Gastroesophageal sphincter (tissue), 4 donors: ENCODE data around the gene VSTM2B. TPM values are rescaled to one million over a fixed set of nuclear protein-coding genes. Genes with fewer than 3 reads are reported as not detected.

Experiments used
- ATAC-seq: fragments of 150-250 bp; one replicate; pipeline ENCODE4 v1.9.1; 2016; ENCODE audit warnings: mild to moderate bottlenecking, moderate library complexity
- H3K27ac ChIP-seq, 4 donors: fragments of 200-600 bp; sonication (generic) in 3 of 4; 1 replicate in 3 of 4; 2 replicates in 1 of 4; pipeline ENCODE4 v1.5.1; 2016 to 2019
- H3K27me3 ChIP-seq: fragments of 200-600 bp; sonication (generic); one replicate; pipeline ENCODE4 v1.5.1; 2019
- H3K36me3 ChIP-seq, 2 donors: fragments of 200-600 bp; sonication (generic); one replicate each; pipeline ENCODE4 v1.5.1; 2019; ENCODE audit warnings: control low read depth in 1 of 2
- H3K4me1 ChIP-seq, 3 donors: fragments of 200-600 bp; sonication (generic); 1 replicate in 2 of 3; 2 replicates in 1 of 3; pipeline ENCODE4 v1.5.1; 2016 to 2019; ENCODE audit warnings: control low read depth in 2 of 3
- H3K4me3 ChIP-seq, 2 donors: fragments of 200-600 bp; sonication (generic); one replicate each; pipeline ENCODE4 v1.5.1; 2019; ENCODE audit warnings: mild to moderate bottlenecking in 1 of 2, moderate library complexity in 1 of 2
- H3K9me3 ChIP-seq, 3 donors: fragments of 200-600 bp; sonication (generic); one replicate each; pipeline ENCODE4 v1.5.1; 2017 to 2019; ENCODE audit warnings: control low read depth in 2 of 3
- EP300 ChIP-seq: sonication (generic); formaldehyde crosslinking; IDR thresholded peaks from one replicate; pipeline ENCODE4 v1.6.1; 2017; ENCODE audit warnings: antibody characterized with exemption, mild to moderate bottlenecking
- POLR2A ChIP-seq, 2 donors: fragments of 450-650 bp; IDR thresholded peaks; one replicate each; pipeline ENCODE4 v1.6.1; 2017; ENCODE audit warnings: antibody characterized with exemption in 2 of 2, mild to moderate bottlenecking in 2 of 2, moderate library complexity in 1 of 2
- POLR2AphosphoS5 ChIP-seq: sonication (generic); formaldehyde crosslinking; IDR thresholded peaks from one replicate; pipeline ENCODE4 v1.6.1; 2017; ENCODE audit warnings: antibody characterized with exemption
- WGBS, 2 donors: methylation state at CpG; one replicate each; pipeline ENCODE4 v1.1.5; 2018; ENCODE audit warnings: low coverage in 1 of 2; 5-methylcytosine and 5-hydroxymethylcytosine counted together
- total RNA-seq, 4 donors: library from RNA; depleted of rRNA; stranded (reverse); fragments of >200 nt; gene quantifications; one replicate each; pipeline ENCODE4 v1.1.0, GENCODE V29; 2016
- TF ChIP-seq, protein P1 (sequence below), 4 experiments: fragments of 200-600 bp in 2 of 4; fragments of 450-650 bp in 2 of 4; sonication (generic) in 1 of 4; IDR thresholded peaks; one replicate each; pipeline ENCODE4 v1.5.1; 2017 to 2019; ENCODE audit warnings: antibody characterized with exemption in 4 of 4, mild to moderate bottlenecking in 2 of 4, moderate library complexity in 2 of 4

Gene VSTM2B
- total RNA-seq, 4 donors from 2014 or later: 0.40 TPM; not detected in 3

DNA sequence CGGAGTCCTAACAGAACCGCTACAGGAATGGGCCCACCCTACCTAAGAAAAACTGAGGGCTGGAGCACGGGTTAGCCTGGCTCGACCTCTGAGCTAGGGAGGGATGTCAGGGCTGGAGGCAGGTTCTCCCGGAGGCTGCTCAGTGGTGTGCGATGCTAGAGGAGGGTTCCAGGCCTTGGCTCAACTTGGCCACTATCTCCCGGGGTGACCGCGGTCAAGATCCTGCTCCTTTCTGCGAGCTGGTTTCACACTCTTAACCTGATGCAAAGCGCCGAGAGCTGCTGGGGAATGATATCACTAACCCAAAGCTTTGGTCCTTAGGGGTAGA lies 80.6 kb downstream of the VSTM2B start:
- ATAC-seq: no peak
- Histone ChIP-seq H3K4me3 (peak overlapping the region; percentile 65 to 79), H3K4me1 (peaks cover 3 to 35% (median 5%) of the 10 kb centered on the region in 3 donors), H3K9me3 (no peaks in the 10 kb centered on the region), H3K27me3 (no peaks in the 10 kb centered on the region), H3K36me3 (peaks cover 0 to 32% of the 10 kb centered on the region in 2 donors), H3K27ac (peak overlapping the region; percentile 78 to 98 (median 96))
- WGBS, 2 donors: 0% methylated on average over 1 of the region's 12 CpGs; no CpG with 5 or more reads in 1 of the 2 donors
- TF ChIP-seq, protein P1, sequence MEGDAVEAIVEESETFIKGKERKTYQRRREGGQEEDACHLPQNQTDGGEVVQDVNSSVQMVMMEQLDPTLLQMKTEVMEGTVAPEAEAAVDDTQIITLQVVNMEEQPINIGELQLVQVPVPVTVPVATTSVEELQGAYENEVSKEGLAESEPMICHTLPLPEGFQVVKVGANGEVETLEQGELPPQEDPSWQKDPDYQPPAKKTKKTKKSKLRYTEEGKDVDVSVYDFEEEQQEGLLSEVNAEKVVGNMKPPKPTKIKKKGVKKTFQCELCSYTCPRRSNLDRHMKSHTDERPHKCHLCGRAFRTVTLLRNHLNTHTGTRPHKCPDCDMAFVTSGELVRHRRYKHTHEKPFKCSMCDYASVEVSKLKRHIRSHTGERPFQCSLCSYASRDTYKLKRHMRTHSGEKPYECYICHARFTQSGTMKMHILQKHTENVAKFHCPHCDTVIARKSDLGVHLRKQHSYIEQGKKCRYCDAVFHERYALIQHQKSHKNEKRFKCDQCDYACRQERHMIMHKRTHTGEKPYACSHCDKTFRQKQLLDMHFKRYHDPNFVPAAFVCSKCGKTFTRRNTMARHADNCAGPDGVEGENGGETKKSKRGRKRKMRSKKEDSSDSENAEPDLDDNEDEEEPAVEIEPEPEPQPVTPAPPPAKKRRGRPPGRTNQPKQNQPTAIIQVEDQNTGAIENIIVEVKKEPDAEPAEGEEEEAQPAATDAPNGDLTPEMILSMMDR (IDR thresholded peaks at IDR 0.05): no peak
- TF ChIP-seq EP300 (no peak), POLR2AphosphoS5 (no peak), POLR2A (IDR thresholded peaks at IDR 0.05) (no peak)

DNA sequence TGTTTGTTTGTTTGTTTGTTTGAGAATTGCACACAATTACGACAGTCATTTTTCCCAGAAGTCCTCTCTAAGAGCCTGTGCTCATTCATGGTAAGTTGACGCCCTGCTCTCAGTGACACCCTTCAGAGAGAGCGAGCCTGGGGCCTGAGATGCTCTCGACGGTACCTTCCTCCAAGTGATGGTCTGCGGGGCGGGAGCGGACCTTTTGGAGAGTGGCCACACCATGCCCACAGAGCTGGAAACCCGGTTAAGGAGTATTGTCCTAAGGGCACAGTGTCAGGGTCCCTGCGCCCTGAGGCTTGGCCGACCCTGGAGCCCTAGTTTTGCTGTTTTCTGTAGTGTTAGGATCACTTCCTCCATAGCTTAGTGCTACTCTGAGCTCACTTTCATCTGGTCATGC lies 83.8 kb downstream of the VSTM2B start:
- TF ChIP-seq, protein P1 (IDR thresholded peaks at IDR 0.05): no peak
- TF ChIP-seq EP300 (no peak), POLR2AphosphoS5 (no peak), POLR2A (IDR thresholded peaks at IDR 0.05) (no peak)

DNA sequence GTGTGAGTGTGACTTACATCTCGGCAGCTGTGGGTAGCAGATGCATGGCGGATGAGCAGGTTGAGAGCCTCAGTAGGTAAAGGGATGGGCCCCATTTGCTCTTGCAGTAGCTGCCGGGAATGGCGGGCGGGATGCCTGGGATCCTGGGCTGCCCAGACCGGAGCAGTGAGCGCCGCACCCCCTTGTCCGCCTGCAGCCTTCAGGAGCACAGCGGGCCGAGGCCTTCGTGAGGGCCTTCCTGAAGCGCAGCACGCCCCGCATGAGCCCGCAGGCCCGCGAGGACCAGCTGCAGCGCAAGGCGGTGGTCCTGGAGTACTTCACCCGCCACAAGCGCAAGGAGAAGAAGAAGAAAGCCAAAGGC lies 84.4 kb downstream of the VSTM2B start:
- peaks cover 1 to 31% (median 5%) of the 10 kb centered on the region in 3 donors for H3K4me1 ChIP-seq
- TF ChIP-seq EP300 (no peak), POLR2AphosphoS5 (no peak), POLR2A (IDR thresholded peaks at IDR 0.05) (no peak)
- TF ChIP-seq, protein P1 (IDR thresholded peaks at IDR 0.05): no peak
- H3K27me3 ChIP-seq: no peaks in the 10 kb centered on the region
- WGBS, 2 donors: 69 to 100% methylated on average over 1 to 2 of the region's 22 CpGs
- peaks cover 0 to 70% of the 10 kb centered on the region in 2 donors for H3K36me3 ChIP-seq
- no peak overlapping the region for H3K4me3 ChIP-seq
- no peak overlapping the region for H3K27ac ChIP-seq
- H3K9me3 ChIP-seq: no peaks in the 10 kb centered on the region
- ATAC-seq: no peak

More for the DNA sequence above, 83.8 kb downstream of the VSTM2B start:
- ATAC-seq: no peak
- Histone ChIP-seq H3K4me1 (peaks cover 3 to 35% (median 5%) of the 10 kb centered on the region in 3 donors), H3K36me3 (peaks cover 0 to 64% of the 10 kb centered on the region in 2 donors), H3K4me3 (no peak overlapping the region), H3K27ac (no peak overlapping the region), H3K27me3 (no peaks in the 10 kb centered on the region), H3K9me3 (no peaks in the 10 kb centered on the region)
- WGBS, 2 donors: 81 to 93% methylated on average over 3 to 11 of the region's 11 CpGs

DNA sequence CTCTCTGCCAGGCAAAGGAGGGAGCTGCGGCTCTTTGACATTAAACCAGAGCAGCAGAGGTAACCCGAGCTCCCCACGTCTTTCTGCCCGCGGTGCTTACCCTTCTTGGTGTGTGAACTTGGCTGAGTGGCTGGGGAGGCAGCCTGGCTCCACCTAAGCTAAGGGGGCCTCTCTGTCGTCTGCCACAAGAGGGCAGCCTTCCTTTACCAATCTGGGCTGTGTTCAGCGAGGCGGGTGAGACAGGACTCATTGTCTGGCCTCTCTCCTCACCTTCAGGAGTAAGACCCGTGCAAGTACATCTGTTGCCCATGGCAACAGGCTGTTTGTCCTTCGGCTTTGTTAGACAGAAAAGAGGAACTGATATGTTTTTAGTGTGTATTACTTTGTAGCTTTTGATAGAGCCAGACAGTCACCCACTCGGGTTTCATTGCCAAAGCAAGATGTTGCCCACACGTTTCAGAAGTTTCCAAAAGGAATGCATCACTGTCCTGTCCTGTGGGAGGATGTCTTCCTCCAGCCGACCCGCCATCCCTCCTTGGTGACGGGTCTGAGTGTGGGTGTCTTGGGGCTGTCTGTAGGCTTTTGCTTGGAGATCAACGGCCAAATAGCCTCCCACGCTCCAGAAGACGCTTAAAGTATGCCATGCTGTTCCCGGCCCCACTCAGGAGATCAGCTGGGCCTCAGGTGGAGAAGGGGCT lies 84.9 kb downstream of the VSTM2B start:
- H3K9me3 ChIP-seq: no peaks in the 10 kb centered on the region
- peak overlapping the region in 1 of 4 donors; percentile 24 for H3K27ac ChIP-seq
- peaks cover 0 to 75% of the 10 kb centered on the region in 2 donors for H3K36me3 ChIP-seq
- 0 to 20% methylated on average over 1 to 3 of the region's 19 CpGs for WGBS, 2 donors
- ATAC-seq: peak; percentile 72
- H3K4me1 ChIP-seq: peaks cover 0 to 26% (median 5%) of the 10 kb centered on the region in 3 donors
- H3K27me3 ChIP-seq: no peaks in the 10 kb centered on the region
- H3K4me3 ChIP-seq: no peak overlapping the region
- TF ChIP-seq, protein P1 (IDR thresholded peaks at IDR 0.05): peak in 3 of 4 experiments; percentile 82 to 88 (median 87)
- TF ChIP-seq EP300: no peak
- peak; percentile 31 for TF ChIP-seq POLR2AphosphoS5
- no peak for TF ChIP-seq POLR2A (IDR thresholded peaks at IDR 0.05)

DNA sequence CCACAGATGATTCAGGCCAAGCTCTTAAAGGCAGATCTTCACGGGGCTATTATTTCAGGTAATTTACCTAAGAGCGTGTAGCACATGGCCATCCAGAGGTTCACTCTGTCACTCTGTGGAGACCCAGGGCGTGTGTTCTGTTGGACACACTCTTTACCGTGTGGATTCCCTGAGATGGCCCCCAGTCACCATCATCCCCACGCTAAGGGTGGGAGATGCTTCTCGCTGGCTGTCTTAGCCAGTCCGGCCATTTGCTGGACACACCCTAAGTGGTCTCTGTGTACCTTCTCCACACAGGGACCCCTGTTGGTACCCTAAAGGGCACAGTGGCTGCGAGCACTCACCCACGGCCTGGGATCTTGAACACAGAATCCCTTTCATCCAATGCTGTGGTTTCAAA lies 86.3 kb downstream of the VSTM2B start:
- Histone ChIP-seq H3K9me3 (no peaks in the 10 kb centered on the region), H3K27ac (no peak overlapping the region), H3K4me1 (peaks cover 0 to 18% (median 0%) of the 10 kb centered on the region in 3 donors), H3K27me3 (no peaks in the 10 kb centered on the region), H3K4me3 (no peak overlapping the region), H3K36me3 (peaks cover 0 to 89% of the 10 kb centered on the region in 2 donors)
- 92% methylated on average over 5 of the region's 9 CpGs; no CpG with 5 or more reads in 1 of the 2 donors for WGBS, 2 donors
- TF ChIP-seq POLR2AphosphoS5: no peak
- TF ChIP-seq POLR2A (IDR thresholded peaks at IDR 0.05): no peak
- TF ChIP-seq, protein P1 (IDR thresholded peaks at IDR 0.05): no peak
- TF ChIP-seq EP300: no peak
- ATAC-seq: no peak
